Adipocyte (in vitro differentiated cells): Measurements from ENCODE around the gene MBP.

ENCODE experiments used
- DNase-seq: peaks from one replicate; pipeline ENCODE4 v3.0.0-alpha.2; 2015; ENCODE audit warnings: low read depth
- H3K27me3 ChIP-seq: replicated peaks from 2 replicates; pipeline ENCODE4 v1.7.0; 2013; ENCODE audit warnings: mild to moderate bottlenecking, low read length, moderate library complexity; ENCODE audit not compliant: control insufficient read depth, insufficient read depth
- H3K36me3 ChIP-seq: 2 replicates; pipeline ENCODE4 v1.7.0; 2013; ENCODE audit warnings: low read length, mild to moderate bottlenecking, moderate library complexity; ENCODE audit not compliant: control insufficient read depth, insufficient read depth, severe bottlenecking
- H3K4me1 ChIP-seq: 2 replicates; pipeline ENCODE4 v1.7.0; 2013; ENCODE audit warnings: mild to moderate bottlenecking, low read length, moderate library complexity; ENCODE audit not compliant: control insufficient read depth, insufficient read depth
- H3K4me3 ChIP-seq: 2 replicates; pipeline ENCODE4 v1.7.0; 2013; ENCODE audit warnings: mild to moderate bottlenecking, low read length, moderate library complexity
- H3K9ac ChIP-seq: 2 replicates; pipeline ENCODE4 v1.7.0; 2013; ENCODE audit warnings: mild to moderate bottlenecking, low read length, moderate library complexity
- H3K9me3 ChIP-seq: 2 replicates; pipeline ENCODE4 v1.7.0; 2013; ENCODE audit warnings: mild to moderate bottlenecking, low read length, moderate library complexity; ENCODE audit not compliant: control insufficient read depth

The MBP gene

GRCh38 chr18:77119101-77119850, 13.3 kb downstream of the MBP start:
- Histone ChIP-seq H3K4me3 (no peak overlapping the region), H3K36me3 (no peaks in the 10 kb centered on the region), H3K27me3 (no peaks in the 10 kb centered on the region), H3K4me1 (peaks cover 7% of the 10 kb centered on the region), H3K9me3 (no peaks in the 10 kb centered on the region), H3K9ac (no peak overlapping the region)
- DNase-seq: no peak

GRCh38 chr18:77118256-77119090, 14.1 kb downstream of the MBP start:
- no peaks in the 10 kb centered on the region for H3K9me3 ChIP-seq

DNA sequence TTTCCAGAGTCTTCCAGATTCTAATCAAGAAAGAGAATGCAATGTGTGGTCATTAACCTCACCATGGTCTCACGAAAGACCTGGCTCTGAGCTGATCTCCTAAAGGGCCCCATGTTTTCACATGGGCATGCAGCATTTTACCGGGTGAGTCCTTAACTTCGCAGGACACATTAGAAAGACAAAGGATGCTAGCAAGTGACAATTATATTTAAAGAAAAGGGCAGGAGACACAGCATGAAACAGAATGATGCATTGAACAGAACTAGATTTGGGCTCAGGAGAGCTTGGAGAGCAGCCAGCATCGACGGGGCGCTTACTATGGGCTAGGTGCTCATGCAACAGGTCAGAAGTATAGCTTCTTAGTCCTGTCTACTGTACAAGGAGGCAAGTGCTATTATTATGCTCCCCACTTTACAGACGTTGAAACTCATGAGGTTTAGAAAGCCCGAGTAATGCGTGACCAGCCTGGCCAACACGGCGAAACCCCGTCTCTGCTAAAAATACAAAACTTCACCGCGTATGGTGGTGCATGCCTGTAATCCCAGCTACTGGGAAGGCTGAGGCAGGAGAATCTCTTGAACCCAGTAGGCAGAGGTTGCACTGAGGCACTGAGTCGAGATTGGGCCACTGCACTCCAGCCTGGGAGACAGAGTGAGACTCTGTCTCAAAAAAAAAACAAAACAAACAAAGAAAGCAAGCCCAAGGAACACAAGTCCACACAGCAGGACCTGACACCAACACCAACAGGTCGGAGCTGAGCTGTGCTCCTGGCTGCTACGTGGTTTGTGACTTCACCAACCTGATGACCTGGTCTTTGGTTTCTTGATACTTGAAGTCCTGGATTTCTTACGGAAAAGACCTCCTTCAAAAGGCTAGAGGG, 16.1 kb downstream of the MBP start:
- Histone ChIP-seq H3K9ac (no peak overlapping the region), H3K27me3 (no peaks in the 10 kb centered on the region), H3K9me3 (no peaks in the 10 kb centered on the region), H3K4me3 (no peak overlapping the region), H3K36me3 (no peaks in the 10 kb centered on the region), H3K4me1 (peaks cover 16% of the 10 kb centered on the region)
- DNase-seq: no peak

More at GRCh38 chr18:77118256-77119090, 14.1 kb downstream of the MBP start:
- no peak for DNase-seq
- Histone ChIP-seq H3K27me3 (no peaks in the 10 kb centered on the region), H3K4me3 (no peak overlapping the region), H3K4me1 (peaks cover 14% of the 10 kb centered on the region), H3K36me3 (no peaks in the 10 kb centered on the region), H3K9ac (no peak overlapping the region)

- H3K9me3 ChIP-seq: no peaks in the 10 kb centered on the region
- no peaks in the 10 kb centered on the region for H3K27me3 ChIP-seq
- H3K36me3 ChIP-seq: no peaks in the 10 kb centered on the region
- H3K4me1 ChIP-seq: peaks cover 16% of the 10 kb centered on the region
- no peak overlapping the region for H3K4me3 ChIP-seq
- H3K9ac ChIP-seq: no peak overlapping the region
- DNase-seq: no peak
These were observed 17.2 kb downstream of the MBP start for GRCh38 chr18:77115192-77115953.

- DNase-seq: peak; percentile 78
- no peaks in the 10 kb centered on the region for H3K36me3 ChIP-seq
- peaks cover 17% of the 10 kb centered on the region for H3K4me1 ChIP-seq
- no peaks in the 10 kb centered on the region for H3K9me3 ChIP-seq
- H3K9ac ChIP-seq: peak overlapping the region; percentile 13
- no peaks in the 10 kb centered on the region for H3K27me3 ChIP-seq
- no peak overlapping the region for H3K4me3 ChIP-seq
These were observed 18.0 kb downstream of the MBP start for GRCh38 chr18:77114415-77115191.

- Histone ChIP-seq H3K9me3 (no peaks in the 10 kb centered on the region), H3K36me3 (no peaks in the 10 kb centered on the region), H3K27me3 (no peaks in the 10 kb centered on the region), H3K9ac (peak overlapping the region; percentile 13), H3K4me3 (no peak overlapping the region), H3K4me1 (peaks cover 22% of the 10 kb centered on the region)
- DNase-seq: no peak
These were observed 18.5 kb downstream of the MBP start for GRCh38 chr18:77114152-77114414.

- Histone ChIP-seq H3K36me3 (no peaks in the 10 kb centered on the region), H3K9ac (peak overlapping the region; percentile 13), H3K4me1 (peaks cover 28% of the 10 kb centered on the region), H3K9me3 (no peaks in the 10 kb centered on the region), H3K4me3 (no peak overlapping the region), H3K27me3 (no peaks in the 10 kb centered on the region)
- DNase-seq: no peak
These were observed 19.0 kb downstream of the MBP start for GRCh38 chr18:77113361-77114151.

GRCh38 chr18:77112747-77113092, 19.9 kb downstream of the MBP start:
- no peaks in the 10 kb centered on the region for H3K36me3 ChIP-seq
- H3K9ac ChIP-seq: no peak overlapping the region
- H3K4me3 ChIP-seq: no peak overlapping the region
- DNase-seq: no peak
- no peaks in the 10 kb centered on the region for H3K27me3 ChIP-seq
- H3K9me3 ChIP-seq: no peaks in the 10 kb centered on the region
- H3K4me1 ChIP-seq: peaks cover 34% of the 10 kb centered on the region

DNA sequence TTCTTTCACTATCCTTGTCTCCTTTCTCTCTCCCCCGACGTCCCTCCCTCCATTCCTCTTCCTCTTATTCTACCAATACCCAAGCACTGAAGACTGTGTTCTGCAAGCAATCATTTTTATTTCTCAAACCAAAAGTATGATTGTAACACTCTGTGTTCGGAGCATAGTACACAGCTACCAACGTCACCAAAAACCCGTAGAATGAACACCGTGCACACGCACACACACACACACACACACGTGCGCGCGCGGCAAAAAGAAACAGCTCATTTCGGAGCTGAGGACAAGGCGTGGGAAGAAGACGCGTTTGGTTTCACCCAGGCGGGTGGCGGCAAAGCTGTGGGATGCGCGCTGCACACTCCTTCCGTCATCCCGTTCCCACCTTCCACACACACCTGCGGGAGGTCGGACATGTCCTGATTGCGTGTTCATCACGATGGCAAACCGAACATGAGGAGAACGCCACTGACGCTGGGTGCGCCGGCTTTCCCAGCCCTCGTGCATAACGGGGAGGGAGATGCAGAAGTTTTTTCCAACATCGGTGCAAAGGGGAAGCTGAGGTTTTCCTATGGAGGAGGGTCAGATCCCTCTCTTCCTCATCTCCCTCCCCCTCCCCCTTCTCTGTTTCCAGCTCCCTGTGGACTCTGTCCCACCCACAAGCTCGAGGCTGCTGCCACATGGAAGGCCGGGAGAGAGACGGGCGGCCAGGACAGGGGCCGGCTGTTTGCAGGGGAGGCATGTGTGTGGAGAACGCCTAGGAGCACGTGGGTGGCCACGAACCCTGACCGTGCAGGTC, 20.4 kb downstream of the MBP start:
- Histone ChIP-seq H3K9ac (no peak overlapping the region), H3K9me3 (no peaks in the 10 kb centered on the region)
- no peak for DNase-seq

More for the DNA sequence above, 20.4 kb downstream of the MBP start:
- Histone ChIP-seq H3K4me1 (peaks cover 40% of the 10 kb centered on the region), H3K4me3 (no peak overlapping the region), H3K36me3 (no peaks in the 10 kb centered on the region), H3K27me3 (no peaks in the 10 kb centered on the region)
